Right lobe of liver (tissue), 6 donors: ENCODE results near the gene IL6R. TPM values are rescaled to one million over a fixed set of nuclear protein-coding genes. Genes with fewer than 3 reads are reported as not detected.
"Not testable (repeated sequence)": the region's sequence is repeated elsewhere in the genome, so short reads cannot be mapped to it uniquely, and the experiment has no call there.

Source experiments
- ATAC-seq, 4 donors: fragments of 200-7000 bp; cut with Tn5 transposase; one replicate each; pipeline ENCODE4 v1.9.1; 2020; ENCODE audit warnings: mild to moderate bottlenecking in 4 of 4, moderate library complexity in 4 of 4
- DNase-seq, 3 donors: peaks; one replicate each; pipeline ENCODE4 v3.0.0-alpha.2; 2020
- H3K27ac ChIP-seq, 3 donors: fragments of 200-600 bp; one replicate each; pipeline ENCODE4 v1.8.0; 2022
- H3K27me3 ChIP-seq, 2 donors: fragments of 200-600 bp; one replicate each; pipeline ENCODE4 v1.8.0; 2022
- H3K36me3 ChIP-seq, 4 donors: fragments of 200-600 bp; sonication (generic) in 1 of 4; one replicate each; pipeline versions ENCODE4 v1.5.1 to v1.8.0; 2017 to 2022; ENCODE audit warnings: control low read depth in 1 of 4
- H3K4me1 ChIP-seq, 4 donors: fragments of 200-600 bp; sonication (generic) in 1 of 4; one replicate each; pipeline versions ENCODE4 v1.5.1 to v1.8.0; 2017 to 2022; ENCODE audit warnings: control low read depth in 1 of 4
- H3K4me3 ChIP-seq, 3 donors: fragments of 200-600 bp; one replicate each; pipeline ENCODE4 v1.8.0; 2022
- H3K9me3 ChIP-seq, 4 donors: fragments of 200-600 bp; sonication (generic) in 1 of 4; one replicate each; pipeline versions ENCODE4 v1.5.1 to v1.8.0; 2017 to 2022; ENCODE audit warnings: control low read depth in 1 of 4
- CTCF ChIP-seq, 4 donors: fragments of 200-600 bp in 3 of 4; fragments of 450-650 bp in 1 of 4; IDR thresholded peaks; one replicate each; pipeline versions ENCODE4 v1.5.1 to v1.8.0; 2016 to 2022; ENCODE audit warnings: antibody characterized with exemption in 4 of 4, mild to moderate bottlenecking in 2 of 4
- POLR2A ChIP-seq: fragments of 450-650 bp; IDR thresholded peaks from one replicate; pipeline ENCODE4 v1.6.1; 2017; ENCODE audit warnings: antibody characterized with exemption, mild to moderate bottlenecking
- WGBS: methylation state at CpG from one replicate; pipeline ENCODE4 v1.1.6; 2018; ENCODE audit warnings: low coverage, low lambda C conversion rate; ENCODE audit not compliant: insufficient coverage; ENCODE audit errors: missing lambda C conversion rate; 5-methylcytosine and 5-hydroxymethylcytosine counted together
- intact Hi-C, 2 donors: fragments of 100-400 bp; cut with DNase I; formaldehyde crosslinking; loops; one replicate each; pipeline versions ENCODE4 v1.11.2 to v1.14.1; 2022
- total RNA-seq, 6 experiments: library from RNA; depleted of rRNA in 2 of 6; stranded (reverse); fragments of >200 nt in 2 of 6; fragmentation: NEBNext Ultra II Directional in 3 of 6; extraction: Animal tissue kit (Norgen Biotek cat#: 25700) in 3 of 6; gene quantifications; one replicate each; pipeline versions ENCODE4 v1.1.0 to v1.2.4, GENCODE V29; 2016 to 2023
- donor health status: DM: no; HTN: yes; CAD: no.
- donor health status: DM: no; HTN: no; CAD: no.
- donor health status: DM: no; HTN: no; CAD: no.
- donor health status: DM: no; HTN: yes; CAD: no.
- donor health status: DM: no; HTN: yes; CAD: no.

The IL6R gene
- total RNA-seq, 6 experiments from 2014 or later: 32.2 to 145 (median 68.2) TPM

- 38% methylated on average over 1 of the region's 1 CpG for WGBS
- peak in 1 of 3 donors; percentile 30 for DNase-seq
- Histone ChIP-seq H3K27me3 (no peaks in the 10 kb centered on the region), H3K27ac (no peak overlapping the region), H3K9me3 (no peaks in the 10 kb centered on the region), H3K4me1 (peaks cover 0 to 16% (median 4%) of the 10 kb centered on the region in 4 donors), H3K4me3 (no peak overlapping the region), H3K36me3 (no peaks in the 10 kb centered on the region)
- TF ChIP-seq CTCF (IDR thresholded peaks at IDR 0.05) (no peak), POLR2A (no peak)
- intact Hi-C loops: no loop called here
- ATAC-seq: no peak
Measured at GRCh38 chr1:154481053-154481452, 75.9 kb downstream of the IL6R start.

GRCh38 chr1:154483941-154484803 lies 79.0 kb downstream of the IL6R start:
- Histone ChIP-seq H3K4me3 (no peak overlapping the region), H3K27me3 (no peaks in the 10 kb centered on the region), H3K36me3 (no peaks in the 10 kb centered on the region), H3K9me3 (no peaks in the 10 kb centered on the region), H3K27ac (no peak overlapping the region), H3K4me1 (peaks cover 0 to 20% (median 5%) of the 10 kb centered on the region in 4 donors)
- no peak for TF ChIP-seq POLR2A
- TF ChIP-seq CTCF (IDR thresholded peaks at IDR 0.05): no peak
- intact Hi-C loops: no loop called here
- ATAC-seq (peak in 2 of 4 donors; percentile 9 to 53), DNase-seq (no peak)
- 67% methylated on average over 7 of the region's 14 CpGs for WGBS

- no peak for TF ChIP-seq POLR2A
- TF ChIP-seq CTCF (IDR thresholded peaks at IDR 0.05): no peak
Measured at GRCh38 chr1:154485106-154485505, 80.0 kb downstream of the IL6R start.

GRCh38 chr1:154485910-154486496 lies 80.9 kb downstream of the IL6R start:
- TF ChIP-seq POLR2A (no peak), CTCF (IDR thresholded peaks at IDR 0.05) (no peak)
- no peak overlapping the region for H3K27ac ChIP-seq
- no peaks in the 10 kb centered on the region for H3K27me3 ChIP-seq
- ATAC-seq (peak; percentile 66 to 80 (median 75)), DNase-seq (peak in 1 of 3 donors; percentile 69)
- H3K36me3 ChIP-seq: no peaks in the 10 kb centered on the region
- intact Hi-C loops: no loop called here
- no peak overlapping the region for H3K4me3 ChIP-seq
- H3K9me3 ChIP-seq: no peaks in the 10 kb centered on the region
- 24% methylated on average over 7 of the region's 7 CpGs for WGBS
- H3K4me1 ChIP-seq: peaks cover 0 to 12% (median 5%) of the 10 kb centered on the region in 4 donors

More at GRCh38 chr1:154485106-154485505, 80.0 kb downstream of the IL6R start:
- WGBS: 59% methylated on average over 5 of the region's 5 CpGs
- Histone ChIP-seq H3K9me3 (no peaks in the 10 kb centered on the region), H3K4me3 (no peak overlapping the region), H3K27ac (no peak overlapping the region), H3K4me1 (peaks cover 0 to 12% (median 5%) of the 10 kb centered on the region in 4 donors), H3K36me3 (no peaks in the 10 kb centered on the region), H3K27me3 (no peaks in the 10 kb centered on the region)
- DNase-seq: peak in 1 of 3 donors; percentile 39
- intact Hi-C loops: no loop called here
- peak; percentile 66 to 83 (median 75) for ATAC-seq

GRCh38 chr1:154486756-154487155 lies 81.6 kb downstream of the IL6R start:
- WGBS: 49% methylated on average over 4 of the region's 5 CpGs
- H3K27ac ChIP-seq, H3K27me3 ChIP-seq, DNase-seq, H3K9me3 ChIP-seq, H3K36me3 ChIP-seq, intact Hi-C loops, H3K4me3 ChIP-seq, ATAC-seq: not testable (repeated sequence)
- H3K4me1 ChIP-seq: peaks cover 0 to 12% (median 5%) of the 10 kb centered on the region in 4 donors
